HG03442 (cell line): ENCODE results near the gene SCYL1.

Experiments
- ATAC-seq: cut with Tn5 transposase; IDR thresholded peaks from one replicate; pipeline ENCODE4 v1.9.1; 2021; ENCODE audit warnings: mild to moderate bottlenecking, moderate library complexity; ENCODE audit not compliant: unreplicated experiment

Gene SCYL1

DNA sequence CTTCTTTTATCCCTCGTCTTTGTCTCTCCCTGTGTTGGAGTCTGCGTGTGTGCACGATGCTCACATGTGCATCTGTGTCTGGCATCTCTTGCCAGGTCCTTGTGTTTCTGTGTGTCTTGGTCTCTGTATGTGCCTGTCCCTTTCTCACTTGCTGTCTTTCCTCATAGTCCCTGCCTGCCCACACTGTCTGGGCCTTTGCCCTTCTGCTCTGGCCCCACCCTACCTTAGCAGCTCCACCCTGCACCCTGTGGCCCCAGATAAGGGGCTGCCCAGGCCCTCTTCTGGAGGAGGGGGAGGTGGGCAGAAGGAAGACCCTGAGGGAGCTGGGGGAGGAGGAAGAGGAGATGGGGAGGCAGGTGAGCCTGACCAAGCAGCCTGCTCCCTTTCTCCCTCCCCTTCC, 53.8 kb downstream of the SCYL1 start:
- ATAC-seq = no peak

DNA sequence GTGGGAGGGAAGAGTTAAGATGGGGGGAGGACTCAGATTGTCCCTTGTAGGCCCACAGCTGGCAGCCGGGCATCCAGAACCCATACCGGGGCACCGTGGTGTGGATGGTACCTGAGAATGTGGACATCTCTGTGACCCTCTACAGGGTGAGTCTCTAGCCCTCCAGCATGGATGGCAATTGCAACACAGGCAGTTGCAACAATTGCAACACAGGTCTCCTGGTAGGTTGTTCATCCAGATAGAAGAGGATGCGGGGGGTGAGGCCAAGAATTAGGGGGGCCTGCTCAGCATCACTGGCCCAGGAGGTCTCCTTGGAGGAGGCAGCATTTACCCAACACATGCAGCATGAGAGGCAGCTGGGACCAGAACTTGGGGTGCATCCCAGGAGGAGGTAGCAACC, 54.4 kb downstream of the SCYL1 start:
- no peak for ATAC-seq

GRCh38 chr11:65580031-65580692, 55.3 kb downstream of the SCYL1 start:
- ATAC-seq = no peak

DNA sequence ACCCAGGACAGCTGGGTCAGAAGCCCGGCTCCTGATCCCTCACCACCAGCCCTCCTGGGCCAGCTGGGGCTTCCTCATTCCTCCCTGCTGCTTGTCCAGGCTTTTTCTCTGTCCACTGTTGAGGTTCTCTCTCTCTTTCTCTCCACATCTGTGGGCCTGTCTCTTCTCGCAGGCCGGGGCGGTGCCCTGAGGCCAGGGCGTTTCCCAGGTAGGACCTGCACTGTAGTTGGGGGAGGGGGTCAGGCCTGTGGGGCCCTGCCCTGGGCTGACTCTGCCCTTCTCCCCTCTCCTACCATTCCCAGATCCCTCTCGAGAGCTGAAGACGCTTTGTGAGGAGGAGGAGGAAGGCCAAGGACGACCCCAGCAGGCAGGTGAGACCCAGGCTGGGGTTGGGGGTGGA, 55.9 kb downstream of the SCYL1 start:
- ATAC-seq = no peak

DNA sequence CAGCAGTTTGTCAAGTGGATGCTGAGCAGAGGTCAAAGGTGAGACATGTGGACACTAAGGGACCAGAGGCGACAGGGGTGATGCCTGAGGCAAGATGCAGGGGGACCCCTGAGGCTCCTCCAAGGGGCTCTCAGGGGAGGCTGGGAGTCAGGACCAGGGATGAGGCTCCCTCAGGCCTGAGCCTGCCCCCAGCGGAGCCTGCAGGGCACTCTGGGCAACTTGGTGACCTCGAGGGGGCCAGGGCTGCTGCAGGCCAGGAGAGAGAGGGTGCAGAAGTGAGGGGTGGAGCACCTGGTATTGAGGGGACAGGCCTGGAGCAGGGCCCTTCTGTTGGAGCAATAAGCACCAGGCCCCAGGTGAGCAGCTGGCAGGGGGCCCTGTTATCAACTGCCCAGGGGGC, 57.0 kb downstream of the SCYL1 start:
- no peak for ATAC-seq

GRCh38 chr11:65583589-65583988, 58.7 kb downstream of the SCYL1 start:
- no peak for ATAC-seq

DNA sequence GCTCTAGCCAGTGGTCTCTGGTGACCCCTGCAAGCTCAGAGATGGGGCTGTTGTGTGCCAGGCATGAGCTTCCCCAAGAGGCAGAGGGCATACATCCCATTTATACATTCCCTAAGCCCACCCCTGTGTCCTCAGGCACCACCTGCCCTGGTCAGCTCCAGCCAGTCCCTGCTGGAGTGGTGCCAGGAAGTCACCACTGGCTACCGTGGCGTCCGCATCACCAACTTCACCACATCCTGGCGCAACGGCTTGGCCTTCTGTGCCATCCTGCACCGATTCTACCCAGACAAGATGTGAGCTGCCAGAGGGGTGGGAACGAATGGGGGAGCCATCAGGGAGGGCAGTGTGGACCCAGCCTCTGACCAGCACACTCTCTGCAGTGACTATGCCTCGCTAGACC, 59.2 kb downstream of the SCYL1 start:
- ATAC-seq = no peak

DNA sequence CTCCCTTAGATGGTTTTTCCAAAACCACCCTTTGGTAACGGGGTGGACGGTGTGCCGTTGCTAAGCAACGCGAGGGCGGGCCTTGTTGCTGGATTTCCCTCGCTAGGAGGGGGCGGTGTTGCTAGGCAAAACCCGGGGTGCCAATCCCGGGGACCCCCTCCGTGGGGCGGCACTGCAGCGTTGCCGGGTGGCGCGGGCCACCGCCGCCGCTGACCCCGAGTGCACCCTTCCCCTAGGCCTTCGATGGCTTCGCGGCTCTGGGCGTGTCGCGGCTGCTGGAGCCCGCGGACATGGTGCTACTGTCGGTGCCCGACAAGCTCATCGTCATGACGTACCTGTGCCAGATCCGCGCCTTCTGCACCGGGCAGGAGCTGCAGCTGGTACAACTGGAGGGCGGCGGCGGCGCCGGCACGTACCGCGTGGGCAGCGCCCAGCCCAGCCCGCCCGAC, 59.9 kb downstream of the SCYL1 start:
- no peak for ATAC-seq

GRCh38 chr11:65585396-65586246, 60.7 kb downstream of the SCYL1 start:
- ATAC-seq = no peak

GRCh38 chr11:65586247-65586630, 61.4 kb downstream of the SCYL1 start:
- no peak for ATAC-seq

- ATAC-seq = no peak
Observed at GRCh38 chr11:65586676-65587075, 61.8 kb downstream of the SCYL1 start.
